ENCODE measurements around the gene NUDT16L1.

Gene NUDT16L1

DNA sequence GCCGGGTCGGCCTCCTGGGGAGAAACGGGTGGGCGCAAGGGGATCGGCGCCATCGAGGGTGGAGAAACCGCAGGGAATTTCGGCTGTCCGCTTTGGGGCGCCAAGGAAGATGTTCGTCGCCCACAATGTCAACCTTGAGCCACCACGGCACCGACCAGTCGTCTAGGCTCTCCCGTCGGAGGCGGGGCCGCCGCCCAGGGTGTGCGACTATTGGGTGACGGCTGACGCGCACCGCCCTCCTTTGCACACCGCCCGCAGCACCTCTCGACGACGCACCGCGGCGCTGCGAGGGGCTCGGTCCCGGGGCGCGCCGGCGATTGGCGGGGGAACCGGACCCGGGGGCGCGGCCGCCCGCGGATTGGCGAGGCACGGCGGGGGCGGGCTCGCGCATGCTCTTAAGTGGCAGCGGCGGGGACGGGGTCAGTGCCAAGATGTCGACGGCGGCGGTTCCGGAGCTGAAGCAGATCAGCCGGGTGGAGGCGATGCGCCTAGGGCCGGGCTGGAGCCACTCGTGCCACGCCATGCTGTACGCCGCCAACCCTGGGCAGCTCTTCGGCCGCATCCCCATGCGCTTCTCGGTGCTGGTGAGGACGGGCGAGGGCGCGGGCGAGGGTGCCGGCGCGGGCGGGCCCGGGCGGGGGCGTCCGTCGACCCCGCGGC, at the start of gene NUDT16L1:
Gene NUDT16L1, plus strand, starts transcription at position 267 of the 660 bp plus-strand sequence. Its CDS starts 165 bp downstream, at position 432.
- DNase-seq, result peak; percentile 98

DNA sequence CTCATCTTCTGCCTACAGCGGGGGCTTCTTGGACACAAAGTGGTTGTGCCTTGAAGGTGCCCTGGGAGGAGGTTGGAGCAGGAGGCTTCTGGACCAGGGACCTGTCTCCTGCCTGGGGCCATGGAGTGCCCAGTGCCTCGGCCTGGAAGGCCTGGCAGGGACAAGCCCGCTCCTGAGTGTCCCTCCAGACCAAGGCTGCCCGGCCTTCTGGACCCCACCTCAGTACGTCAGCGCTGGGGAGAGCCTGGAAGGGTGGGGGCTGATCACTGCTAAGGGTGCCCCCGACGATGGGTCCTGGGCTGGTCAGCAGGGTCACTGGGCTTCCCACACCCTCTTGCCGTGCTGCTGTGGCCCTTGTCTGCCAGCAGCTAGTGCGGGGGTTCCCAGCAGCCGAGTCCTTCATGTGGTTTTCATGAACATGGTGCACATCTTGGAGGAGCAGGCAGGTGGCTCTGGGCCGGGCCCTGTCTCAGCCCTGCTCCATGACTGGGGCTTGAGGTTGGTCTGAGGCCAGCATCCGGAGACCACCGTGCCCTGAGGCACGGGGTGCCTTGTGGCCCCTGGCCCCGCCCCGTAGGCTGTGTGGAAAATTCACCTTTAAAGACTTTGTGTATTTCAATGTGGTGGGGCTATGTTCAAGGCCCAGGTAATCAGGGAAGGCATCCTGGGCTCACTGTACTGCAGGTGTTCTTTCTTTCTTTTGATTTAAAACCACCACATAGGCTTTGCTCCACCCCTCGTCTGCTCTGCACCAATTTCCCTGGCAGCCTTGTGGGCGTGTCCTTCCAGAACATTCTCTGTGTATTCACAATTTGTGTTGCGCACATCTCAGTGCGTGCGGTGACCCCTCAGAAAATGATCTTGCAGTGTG, 46.4 kb upstream of the NUDT16L1 start:
- no peak for DNase-seq

GRCh38 chr16:4647644-4647980, 45.8 kb upstream of the NUDT16L1 start:
- no peak for DNase-seq

- peak; percentile 41 for DNase-seq
Measured at GRCh38 chr16:4648917-4649316, 44.4 kb upstream of the NUDT16L1 start.

DNA sequence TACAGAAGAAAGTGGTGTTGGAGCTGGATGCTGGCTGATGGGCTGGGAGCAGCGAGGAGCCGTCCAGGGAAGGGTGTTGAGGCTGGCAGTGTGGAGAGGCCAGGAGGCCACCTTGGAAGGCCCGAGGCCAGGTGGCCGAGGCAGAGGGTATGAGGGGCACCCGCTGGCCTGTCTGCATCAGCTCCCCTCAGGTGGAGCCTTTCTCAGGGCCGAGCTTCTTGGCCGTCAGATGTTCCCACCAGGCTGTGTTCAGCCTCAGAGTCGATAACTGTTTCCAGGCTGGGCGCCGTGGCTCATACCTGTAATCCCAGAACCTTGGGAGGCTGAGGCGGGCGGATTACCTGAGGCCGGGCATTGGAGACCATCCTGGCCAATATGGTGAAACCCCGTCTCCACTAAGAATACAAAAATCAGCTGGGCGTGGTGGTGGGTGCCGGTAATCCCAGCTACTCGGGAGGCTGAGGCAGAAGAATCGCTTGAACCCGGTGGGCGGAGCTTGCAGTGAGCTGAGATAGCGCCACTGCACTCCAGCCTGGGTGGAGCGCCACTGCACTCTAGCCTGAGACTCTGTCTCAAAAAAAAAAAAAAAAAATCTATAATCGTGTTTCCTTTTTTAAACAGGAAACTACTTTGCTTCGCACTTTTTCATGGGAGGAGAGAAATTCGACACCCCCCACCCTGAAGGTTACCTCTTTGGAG, 43.5 kb upstream of the NUDT16L1 start:
- DNase-seq, result peak; percentile 54

DNA sequence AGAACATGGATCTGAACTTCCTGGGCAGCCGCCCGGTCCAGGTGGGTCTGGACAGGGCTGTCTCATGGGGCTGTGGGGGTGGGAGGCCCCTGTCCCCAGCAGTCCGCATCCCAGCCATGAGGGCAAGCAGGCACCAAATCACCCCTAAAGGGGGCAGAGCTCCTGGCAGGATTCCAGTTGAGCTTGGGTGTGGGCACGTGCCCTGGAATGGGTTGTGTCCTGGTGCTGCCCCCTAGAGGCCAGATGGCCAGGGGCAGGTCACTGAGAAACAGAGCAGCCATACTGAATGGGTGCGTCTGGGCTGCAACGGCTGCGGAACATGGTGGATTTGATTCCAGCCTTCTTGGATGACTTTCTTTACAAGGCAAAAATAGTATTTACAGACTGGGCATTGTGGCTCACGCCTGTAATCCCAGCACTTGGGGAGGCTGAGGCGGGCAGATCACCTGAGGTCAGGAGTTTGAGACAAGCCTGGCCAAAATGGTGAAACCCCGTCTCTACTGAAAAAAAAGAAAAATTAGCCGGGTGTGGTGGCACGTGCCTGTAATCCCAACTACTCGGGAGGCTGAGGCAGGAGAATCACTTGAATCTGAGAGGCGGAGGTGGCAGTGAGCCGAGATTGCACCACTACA, 42.8 kb upstream of the NUDT16L1 start:
- DNase-seq, result peak; percentile 94

DNA sequence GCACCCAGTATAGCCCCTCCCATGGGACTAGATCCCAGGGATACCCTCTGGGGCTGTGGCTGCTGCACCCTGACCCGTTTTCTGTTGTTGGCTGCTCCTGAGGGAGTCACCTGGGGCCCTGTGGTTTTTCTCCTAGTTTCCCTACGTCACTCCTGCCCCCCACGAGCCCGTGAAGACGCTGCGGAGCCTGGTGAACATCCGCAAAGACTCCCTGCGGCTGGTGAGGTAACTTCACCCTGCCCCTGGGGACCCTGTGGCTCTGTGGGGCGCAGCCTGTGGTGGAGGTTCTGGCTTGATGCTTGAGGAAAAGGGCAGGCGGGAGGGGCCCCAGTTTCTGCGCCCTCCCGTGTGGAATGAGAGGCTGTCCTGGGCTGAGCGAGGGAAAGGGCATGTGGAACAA, 41.5 kb upstream of the NUDT16L1 start:
- DNase-seq, result no peak

DNA sequence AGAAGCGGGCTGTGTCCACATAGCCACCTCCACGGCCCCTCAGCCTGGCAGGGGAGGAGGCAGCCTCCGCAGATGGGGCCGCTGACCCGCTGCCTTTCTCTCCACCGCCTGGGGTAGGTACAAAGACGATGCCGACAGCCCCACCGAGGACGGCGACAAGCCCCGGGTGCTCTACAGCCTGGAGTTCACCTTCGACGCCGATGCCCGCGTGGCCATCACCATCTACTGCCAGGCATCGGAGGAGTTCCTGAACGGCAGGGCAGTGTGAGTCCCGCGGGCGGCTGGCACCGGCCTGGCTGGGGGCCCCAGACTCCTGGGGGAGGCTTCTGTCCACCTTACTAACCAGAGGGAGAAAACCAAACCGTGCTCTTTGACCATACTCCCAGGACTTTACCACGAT, 40.8 kb upstream of the NUDT16L1 start:
- no peak for DNase-seq

DNA sequence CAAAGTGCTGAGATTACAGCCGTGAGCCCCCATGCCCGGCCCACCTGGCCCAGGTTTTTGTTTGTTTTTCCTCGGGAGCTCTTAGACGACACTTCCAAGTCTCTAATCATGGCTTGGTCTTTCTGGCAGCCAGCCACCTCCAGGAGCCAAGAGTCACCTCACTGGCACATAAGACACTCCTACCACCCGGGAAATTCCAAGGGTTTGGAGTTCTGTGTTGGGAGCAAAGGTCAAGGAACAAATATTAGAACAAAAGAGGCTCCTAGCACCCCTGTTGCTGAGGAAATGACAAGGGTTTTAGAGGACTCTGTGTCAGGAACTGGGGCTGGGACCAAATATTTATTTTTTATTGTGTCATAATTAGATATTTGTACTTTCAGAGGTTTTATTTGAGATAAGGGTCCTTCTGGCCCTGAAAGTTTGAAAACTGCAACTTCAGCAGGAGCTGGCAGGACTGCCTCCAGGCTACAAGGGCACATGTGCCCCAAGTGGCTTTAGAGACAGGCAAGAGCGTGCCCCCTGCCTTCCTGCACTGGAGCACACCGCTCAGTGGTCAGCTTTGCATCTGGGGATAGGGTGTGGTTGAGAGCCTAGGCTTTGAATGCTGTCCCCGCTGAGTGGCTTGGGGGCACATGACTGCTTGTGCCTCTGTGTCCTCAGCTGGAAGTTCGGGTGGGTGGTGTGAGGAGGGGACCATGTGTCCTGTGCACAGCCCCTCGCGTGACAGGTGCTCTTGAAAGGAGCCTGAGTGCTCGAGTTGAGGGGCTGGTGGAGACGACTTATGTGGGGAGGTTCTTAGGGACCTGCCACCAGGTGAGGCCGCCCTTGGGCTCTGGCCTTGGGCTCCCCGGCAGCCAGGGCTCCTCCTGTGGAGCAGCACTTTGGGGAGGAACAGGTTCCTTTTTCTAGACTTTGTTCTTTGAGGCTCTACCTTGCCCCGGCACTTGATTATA, 39.1 kb upstream of the NUDT16L1 start:
- DNase-seq, result no peak

DNA sequence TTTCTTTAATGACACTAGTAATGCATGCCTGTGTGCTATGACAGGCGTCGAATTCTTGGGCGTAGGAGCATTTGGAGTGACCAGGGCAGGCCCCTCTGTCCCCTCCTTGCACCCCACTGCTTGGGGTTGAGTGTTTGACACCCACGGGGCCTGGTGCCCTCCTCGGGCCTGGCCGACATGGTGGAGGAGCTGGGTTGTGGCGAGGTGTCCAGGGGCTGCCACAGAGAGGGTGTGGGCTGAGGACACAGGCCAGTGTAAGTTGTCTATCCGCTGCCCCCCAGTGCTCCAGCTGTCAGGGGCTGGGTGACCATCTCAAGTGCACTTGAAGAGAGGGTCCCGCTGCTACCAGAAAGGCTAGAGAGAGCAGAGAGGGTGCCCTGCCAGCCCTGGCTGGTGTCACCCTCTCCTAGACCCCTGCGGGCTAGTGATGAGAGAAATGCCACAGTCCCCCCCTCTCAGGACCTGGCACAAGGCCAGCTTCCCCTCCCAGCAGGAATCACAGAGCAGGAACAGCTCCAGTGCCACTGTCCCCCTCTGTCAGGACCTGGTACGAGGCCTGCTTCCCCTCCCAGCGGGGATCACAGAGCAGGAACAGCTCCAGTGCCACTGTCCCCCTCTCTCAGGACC, 38.3 kb upstream of the NUDT16L1 start:
- DNase-seq, result no peak

DNA sequence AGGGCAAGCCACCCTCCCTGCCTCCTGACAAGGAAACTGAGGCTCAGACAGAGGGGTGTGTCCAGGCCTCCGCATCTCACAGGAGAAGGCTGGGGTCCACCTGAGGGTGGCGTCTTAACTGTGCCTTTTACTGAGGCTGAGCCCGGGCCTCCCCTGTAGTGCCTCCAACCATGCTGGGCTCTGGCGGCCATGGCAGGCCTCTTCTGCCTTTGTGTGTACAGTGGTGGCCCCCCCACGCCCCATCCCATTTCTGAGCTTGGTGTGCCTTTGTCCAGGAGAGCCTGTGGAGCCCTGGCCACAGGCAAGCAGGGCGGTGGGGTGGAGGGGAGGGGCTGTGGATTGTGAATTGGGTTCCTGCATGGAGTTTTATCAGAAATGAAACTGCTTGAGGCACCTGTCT, 37.6 kb upstream of the NUDT16L1 start:
- DNase-seq, result no peak

GRCh38 chr16:4656221-4656620, 37.1 kb upstream of the NUDT16L1 start:
- no peak for DNase-seq

DNA sequence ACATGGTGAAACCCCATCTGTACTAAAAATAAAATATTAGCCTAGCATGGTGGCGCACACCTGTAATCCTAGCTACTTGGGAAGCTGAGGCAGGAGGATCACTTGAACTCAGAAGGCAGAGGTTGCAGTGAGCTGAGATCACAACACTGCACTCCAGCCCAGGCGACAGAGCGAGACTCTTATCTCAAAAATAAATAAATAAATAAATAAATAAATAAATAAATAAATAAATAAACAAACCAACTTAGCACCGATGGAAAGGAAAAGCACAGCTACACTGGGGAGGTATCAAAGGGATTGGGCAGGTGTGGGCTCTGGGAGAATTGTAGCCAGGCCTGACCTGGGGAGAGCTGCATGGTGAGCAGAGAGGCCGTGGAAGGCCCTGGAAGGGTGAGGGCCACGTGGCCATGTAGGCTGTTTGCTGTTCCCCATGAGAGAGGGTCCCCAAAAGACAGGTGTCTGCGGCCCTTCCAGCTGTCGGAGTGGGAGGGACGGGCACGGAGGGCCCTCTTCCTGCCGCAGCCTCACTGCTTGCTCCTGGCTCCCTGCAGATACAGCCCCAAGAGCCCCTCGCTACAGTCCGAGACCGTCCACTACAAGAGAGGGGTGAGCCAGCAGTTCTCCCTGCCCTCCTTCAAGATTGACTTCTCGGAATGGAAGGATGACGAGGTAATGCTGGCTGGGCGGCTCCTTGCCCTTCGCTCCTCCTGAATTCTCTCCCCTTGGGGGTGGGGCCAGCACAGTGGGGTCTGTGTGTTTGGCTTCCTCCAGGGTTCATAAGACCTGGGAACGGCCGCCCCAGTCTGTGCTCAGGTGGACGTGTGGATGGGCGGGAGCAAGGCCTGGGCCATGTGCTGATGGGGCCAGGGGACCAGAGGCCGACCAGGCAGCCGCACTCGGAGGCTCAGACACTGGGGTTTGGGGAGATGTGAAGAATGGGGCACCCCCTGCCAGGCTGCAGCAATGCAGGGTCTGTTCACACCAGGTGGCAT, 36.4 kb upstream of the NUDT16L1 start:
- DNase-seq, result no peak

- no peak for DNase-seq
Measured at GRCh38 chr16:4659363-4660353, 33.7 kb upstream of the NUDT16L1 start.

GRCh38 chr16:4660454-4661007, 32.8 kb upstream of the NUDT16L1 start:
- peak; percentile 50 for DNase-seq

DNA sequence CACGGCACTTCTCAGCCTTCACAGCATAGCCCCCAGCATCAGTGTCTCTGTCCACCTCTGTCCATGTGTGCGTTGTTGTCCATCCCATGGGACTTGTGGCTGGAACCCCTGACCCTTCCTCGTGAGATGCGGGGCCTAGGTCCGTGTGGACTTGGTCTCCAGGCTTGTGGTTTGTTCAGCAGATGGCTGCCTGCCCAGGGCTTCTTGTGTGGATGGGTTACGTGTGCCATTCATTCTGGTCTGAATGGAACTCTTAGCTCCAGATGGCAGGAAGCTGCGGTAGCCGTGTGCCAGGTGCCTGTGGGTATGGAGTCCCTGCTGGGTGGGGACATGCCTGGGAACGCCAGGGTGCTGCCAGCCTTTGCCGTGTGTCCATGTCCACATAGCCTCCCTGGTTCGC, 31.7 kb upstream of the NUDT16L1 start:
- DNase-seq, result peak; percentile 64

DNA sequence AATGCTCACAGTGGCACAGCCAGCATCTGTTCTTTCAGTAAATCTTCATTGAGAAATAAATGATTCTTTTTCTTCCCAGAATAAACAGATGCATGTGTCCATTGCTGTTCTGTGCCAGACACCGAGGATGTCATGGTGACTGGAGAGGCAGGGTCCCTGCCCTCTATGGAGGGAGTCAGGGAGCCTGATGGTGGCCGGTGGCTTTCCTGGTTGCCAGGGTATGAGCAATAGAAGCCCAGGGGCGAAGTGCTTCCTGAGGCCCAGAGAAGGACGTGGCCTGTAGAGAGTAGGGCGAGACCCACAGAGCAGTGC, 29.9 kb upstream of the NUDT16L1 start:
- no peak for DNase-seq

GRCh38 chr16:4663777-4664465, 29.4 kb upstream of the NUDT16L1 start:
- peak; percentile 94 for DNase-seq
